ENCODE measurements around the gene BOLA2B. TPM values are rescaled to one million over a fixed set of nuclear protein-coding genes. Genes with fewer than 3 reads are reported as not detected.
"Not testable (repeated sequence)": the region's sequence is repeated elsewhere in the genome, so short reads cannot be mapped to it uniquely, and the experiment has no call there.

BOLA2B gene
- total RNA-seq, 1 donor from 2014 or later = 538 TPM

DNA sequence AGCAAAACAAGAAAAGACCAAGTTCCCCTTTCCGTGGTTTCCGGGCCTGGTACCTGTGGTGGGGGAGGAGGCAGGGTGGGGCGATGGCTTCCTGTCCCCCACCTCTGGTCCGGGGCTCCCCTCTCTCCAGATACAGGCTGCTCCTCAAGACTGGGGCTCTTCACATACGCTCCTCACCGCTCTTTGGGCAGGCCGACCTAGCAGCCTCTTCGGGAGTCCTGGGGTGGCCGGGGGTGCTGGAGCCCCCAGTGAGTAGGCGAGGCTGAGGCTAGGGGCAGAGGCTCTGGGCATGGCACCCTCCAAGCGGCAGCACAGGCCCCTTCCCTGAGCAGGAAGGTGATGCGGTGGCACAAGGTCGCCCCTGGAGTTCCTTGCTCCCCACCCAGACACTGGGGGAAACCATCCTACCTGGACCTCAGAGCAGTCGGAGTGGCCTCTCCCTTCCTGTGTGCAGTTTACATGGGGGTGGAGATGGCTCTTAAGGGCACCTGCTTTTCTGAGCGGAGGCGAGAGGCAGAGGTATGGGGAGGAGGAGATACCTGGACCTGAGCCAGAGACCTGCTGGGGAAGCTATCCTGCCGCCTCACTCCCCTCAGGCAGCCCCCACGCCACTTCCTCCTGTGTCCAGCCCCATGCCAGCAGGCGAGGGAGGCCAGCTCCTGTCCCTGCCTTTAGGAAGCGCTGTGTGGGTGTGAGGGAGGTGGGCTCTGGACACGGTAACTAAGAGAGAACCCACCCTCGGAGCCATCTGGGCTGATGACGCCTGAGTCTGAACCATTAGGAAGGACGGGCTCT is 9.2 kb downstream of the BOLA2B start:
- no peak for DNase-seq (ENCODE audit: low read depth)
- TF ChIP-seq, protein P1, sequence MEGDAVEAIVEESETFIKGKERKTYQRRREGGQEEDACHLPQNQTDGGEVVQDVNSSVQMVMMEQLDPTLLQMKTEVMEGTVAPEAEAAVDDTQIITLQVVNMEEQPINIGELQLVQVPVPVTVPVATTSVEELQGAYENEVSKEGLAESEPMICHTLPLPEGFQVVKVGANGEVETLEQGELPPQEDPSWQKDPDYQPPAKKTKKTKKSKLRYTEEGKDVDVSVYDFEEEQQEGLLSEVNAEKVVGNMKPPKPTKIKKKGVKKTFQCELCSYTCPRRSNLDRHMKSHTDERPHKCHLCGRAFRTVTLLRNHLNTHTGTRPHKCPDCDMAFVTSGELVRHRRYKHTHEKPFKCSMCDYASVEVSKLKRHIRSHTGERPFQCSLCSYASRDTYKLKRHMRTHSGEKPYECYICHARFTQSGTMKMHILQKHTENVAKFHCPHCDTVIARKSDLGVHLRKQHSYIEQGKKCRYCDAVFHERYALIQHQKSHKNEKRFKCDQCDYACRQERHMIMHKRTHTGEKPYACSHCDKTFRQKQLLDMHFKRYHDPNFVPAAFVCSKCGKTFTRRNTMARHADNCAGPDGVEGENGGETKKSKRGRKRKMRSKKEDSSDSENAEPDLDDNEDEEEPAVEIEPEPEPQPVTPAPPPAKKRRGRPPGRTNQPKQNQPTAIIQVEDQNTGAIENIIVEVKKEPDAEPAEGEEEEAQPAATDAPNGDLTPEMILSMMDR (conservative IDR thresholded peaks at IDR 0.05; ENCODE audit: low read depth, low read length) = no peak
- H3K4me3 ChIP-seq (ENCODE audit: low read depth, low read length) = no peak overlapping the region

DNA sequence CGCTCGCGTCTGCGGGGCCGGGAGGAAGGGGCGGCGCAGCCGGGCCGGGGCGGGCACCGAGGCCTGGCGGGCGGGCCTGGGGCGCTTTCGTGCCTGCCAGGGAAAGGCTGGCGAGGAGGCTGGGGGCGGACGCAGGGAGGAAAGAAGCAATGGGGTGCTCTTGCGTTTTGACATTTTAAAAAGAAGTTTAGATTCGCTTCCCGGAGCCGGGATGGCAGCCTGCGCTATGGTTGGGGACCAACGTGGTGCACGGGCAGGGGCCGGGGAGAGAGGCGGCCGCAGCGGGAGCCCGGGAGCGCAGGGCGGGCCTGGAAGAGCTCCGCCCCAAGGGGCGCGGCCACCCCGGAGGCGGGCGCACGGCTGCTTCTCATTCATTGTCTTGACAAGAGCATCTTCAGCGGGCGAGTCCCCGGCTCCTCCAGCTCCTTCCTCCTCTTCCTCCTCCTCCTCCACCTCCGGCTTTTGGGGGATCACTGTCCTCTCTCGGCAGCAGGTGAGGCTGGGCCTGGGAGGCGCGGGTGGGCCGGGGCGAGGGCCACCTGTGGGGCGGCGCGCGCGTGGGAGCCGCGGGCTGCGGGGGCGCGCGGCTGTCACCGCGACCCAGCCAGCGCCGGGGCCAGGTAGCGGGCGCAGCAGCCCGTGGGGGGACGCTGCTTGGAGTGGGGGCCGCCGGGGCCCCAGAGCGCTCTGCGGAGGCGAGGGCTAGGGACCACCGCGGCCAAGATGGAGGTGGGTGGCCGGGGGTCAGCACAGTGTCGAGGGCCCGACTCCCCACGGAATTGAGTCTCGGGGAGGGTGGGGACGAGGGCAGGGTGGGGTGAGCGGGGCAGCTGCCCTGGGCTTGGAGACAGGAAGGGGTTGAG is 10.0 kb downstream of the BOLA2B start, which contains the start of gene CORO1A:
TSS of gene CORO1A (plus strand) at position 370 of the 863 bp plus-strand sequence. CDS start 1,608 bp downstream, outside the sequence.
- no peak for DNase-seq (ENCODE audit: low read depth)
- TF ChIP-seq, protein P1 (conservative IDR thresholded peaks at IDR 0.05; ENCODE audit: low read depth, low read length) = no peak

DNA sequence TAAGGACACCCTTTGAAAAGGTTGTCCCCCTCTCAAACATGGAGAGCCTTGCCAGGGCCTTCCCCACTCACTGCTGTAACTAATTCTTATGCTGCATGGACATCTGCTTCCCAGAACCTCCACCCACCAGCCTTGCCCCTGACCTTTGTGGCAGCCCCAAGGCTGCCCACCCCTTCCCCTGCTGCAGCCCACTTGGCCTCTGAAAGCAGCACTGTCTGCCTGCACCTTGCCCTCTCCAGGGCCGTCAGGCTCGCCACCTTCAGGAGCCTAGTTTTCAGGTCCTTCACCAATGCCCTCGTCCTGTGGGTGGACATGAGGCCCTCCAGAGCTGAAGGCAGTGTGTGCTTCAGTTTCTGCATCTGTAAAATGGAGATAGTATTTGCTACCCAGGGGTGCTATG is 12.7 kb downstream of the BOLA2B start:
- H3K4me3 ChIP-seq (ENCODE audit: low read depth, low read length) = no peak overlapping the region
- no peak for DNase-seq (ENCODE audit: low read depth)
- TF ChIP-seq, protein P1 (conservative IDR thresholded peaks at IDR 0.05; ENCODE audit: low read depth, low read length) = no peak

More for the DNA sequence above, 10.0 kb downstream of the BOLA2B start, which contains the start of gene CORO1A:
- peak within 1 kb of the TSS; percentile 60 for H3K4me3 ChIP-seq (ENCODE audit: low read depth, low read length)

DNA sequence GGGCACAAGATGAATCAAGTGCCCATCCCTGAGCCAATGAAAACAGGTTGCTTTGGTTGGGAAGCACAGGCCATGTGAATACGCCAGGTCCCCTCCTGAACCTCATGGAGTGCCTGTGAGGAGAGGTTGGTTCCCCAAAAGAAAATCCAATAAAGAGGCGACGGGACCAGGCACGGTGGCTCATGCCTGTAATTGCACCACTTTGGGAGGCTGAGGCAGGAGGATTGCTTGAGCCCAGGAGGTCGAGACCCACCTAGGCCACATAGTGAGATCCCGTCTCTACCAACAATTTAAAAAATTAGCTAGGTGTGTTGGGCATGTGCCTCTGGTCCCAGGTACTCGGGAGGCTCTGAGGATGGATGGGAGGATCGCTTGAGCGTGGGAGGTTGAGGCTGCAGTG is 13.5 kb downstream of the BOLA2B start:
- TF ChIP-seq, protein P1 (conservative IDR thresholded peaks at IDR 0.05; ENCODE audit: low read depth, low read length) = no peak
- no peak overlapping the region for H3K4me3 ChIP-seq (ENCODE audit: low read depth, low read length)
- DNase-seq (ENCODE audit: low read depth) = no peak

DNA sequence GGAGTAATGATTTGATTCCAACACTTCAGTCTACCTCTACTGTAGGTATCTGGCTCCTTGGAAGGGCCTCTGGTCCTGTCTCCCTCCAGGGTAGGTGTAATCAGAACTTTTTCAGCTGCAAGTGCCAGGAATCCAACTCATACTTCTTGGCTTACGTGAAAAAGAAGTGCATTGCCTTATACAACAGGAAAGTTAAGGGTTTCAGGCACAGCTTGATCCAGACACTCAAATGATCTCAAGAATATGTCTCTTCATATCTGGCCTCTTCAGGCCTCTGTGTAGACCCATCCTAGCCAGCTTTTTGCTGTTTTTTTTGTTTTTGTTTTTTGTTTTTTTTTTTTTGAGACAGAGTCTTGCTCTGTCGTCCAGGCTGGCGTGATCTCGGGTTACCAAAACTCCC is 14.3 kb downstream of the BOLA2B start:
- no peak for DNase-seq (ENCODE audit: low read depth)
- TF ChIP-seq, protein P1 (conservative IDR thresholded peaks at IDR 0.05; ENCODE audit: low read depth, low read length) = no peak
- no peak overlapping the region for H3K4me3 ChIP-seq (ENCODE audit: low read depth, low read length)

DNA sequence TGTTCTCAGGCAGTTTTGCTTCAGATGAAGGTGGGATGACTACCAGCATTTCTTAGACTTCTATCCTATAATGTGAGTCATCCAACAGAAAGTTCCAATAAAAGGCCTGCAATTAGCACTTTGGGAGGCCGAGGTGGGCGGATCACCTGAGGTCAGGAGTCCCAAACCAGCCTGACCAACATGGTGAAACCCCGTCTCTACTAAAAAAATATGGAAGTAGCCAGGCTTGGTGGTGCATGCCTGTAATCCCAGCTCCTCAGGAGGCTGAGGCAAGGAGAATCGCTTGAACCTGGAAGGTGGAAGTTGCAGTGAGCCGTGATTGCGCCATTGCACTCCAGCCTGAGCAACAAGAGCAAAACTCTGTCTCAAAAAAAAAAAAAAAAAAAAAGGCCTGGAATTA is 16.6 kb downstream of the BOLA2B start:
- not testable (repeated sequence) for H3K4me3 ChIP-seq (ENCODE audit: low read depth, low read length); DNase-seq (ENCODE audit: low read depth)

DNA sequence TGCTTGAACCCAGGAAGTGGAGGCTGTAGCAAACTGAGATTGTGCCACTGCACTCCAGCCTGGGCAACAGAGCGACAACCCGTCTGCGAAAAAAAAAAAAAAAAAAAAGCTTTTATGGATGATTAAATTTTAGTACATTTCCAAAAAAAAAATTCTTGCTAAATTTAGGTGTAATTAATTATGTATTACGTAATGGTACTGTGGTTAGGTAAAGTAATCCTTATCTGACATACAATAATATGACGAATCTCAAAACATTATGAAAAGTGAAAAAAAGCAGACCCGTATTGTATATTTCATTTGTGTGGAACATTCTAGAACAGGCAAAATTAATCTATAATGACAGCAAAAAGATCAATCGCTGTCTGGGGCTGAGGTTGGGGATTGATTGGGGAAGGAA is 20.4 kb downstream of the BOLA2B start:
- no peak overlapping the region for H3K4me3 ChIP-seq (ENCODE audit: low read depth, low read length)
- TF ChIP-seq, protein P1 (conservative IDR thresholded peaks at IDR 0.05; ENCODE audit: low read depth, low read length) = no peak
- DNase-seq (ENCODE audit: low read depth) = no peak

DNA sequence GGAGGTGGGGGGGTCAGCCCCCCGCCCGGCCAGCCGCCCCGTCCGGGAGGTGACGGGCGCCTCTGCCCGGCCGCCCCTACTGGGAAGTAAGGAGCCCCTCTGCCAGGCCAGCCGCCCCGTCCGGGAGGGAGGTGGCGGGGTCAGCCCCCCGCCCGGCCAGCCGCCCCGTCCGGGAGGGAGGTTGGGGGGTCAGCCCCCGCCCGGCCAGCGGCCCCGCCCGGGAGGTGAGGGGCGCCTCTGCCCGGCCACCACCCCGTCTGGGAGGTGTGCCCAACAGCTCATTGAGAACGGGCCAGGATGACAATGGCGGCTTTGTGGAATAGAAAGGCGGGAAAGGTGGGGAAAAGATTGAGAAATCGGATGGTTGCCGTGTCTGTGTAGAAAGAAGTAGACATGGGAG is 23.3 kb downstream of the BOLA2B start:
- H3K4me3 ChIP-seq (ENCODE audit: low read depth, low read length); DNase-seq (ENCODE audit: low read depth): not testable (repeated sequence)

DNA sequence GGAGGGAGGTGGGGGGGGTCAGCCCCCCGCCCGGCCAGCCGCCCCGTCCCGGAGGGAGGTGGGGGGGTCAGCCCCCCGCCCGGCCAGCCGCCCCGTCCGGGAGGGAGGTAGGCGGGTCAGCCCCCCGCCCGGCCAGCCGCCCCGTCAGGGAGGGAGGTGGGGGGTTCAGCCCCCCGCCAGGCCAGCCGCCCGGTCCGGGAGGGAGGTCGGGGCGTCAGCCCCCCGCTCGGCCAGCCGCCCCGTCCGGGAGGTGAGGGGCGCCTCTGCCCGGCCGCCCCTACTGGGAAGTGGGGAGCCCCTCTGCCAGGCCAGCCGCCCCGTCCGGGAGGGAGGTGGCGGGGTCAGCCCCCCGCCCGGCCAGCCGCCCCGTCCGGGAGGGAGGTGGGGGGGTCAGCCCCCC is 24.1 kb downstream of the BOLA2B start:
- not testable (repeated sequence) for H3K4me3 ChIP-seq (ENCODE audit: low read depth, low read length); DNase-seq (ENCODE audit: low read depth)

DNA sequence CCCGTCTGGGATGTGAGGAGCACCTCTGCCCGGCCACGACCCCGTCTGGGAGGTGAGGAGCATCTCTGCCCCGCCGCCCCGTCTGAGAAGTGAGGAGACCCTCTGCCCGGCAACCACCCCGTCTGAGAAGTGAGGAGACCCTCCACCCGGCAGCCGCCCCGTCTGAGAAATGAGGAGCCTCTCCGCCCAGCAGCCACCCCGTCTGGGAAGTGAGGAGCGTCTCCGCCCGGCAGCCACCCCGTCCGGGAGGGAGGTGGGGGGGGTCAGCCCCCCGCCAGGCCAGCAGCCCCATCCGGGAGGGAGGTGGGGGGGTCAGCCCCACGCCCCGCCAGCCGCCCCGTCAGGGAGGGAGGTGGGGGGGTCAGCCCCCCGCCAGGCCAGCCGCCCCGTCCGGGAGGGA is 24.7 kb downstream of the BOLA2B start:
- DNase-seq (ENCODE audit: low read depth); H3K4me3 ChIP-seq (ENCODE audit: low read depth, low read length): not testable (repeated sequence)
